Loucy (cell line): ENCODE results near the gene SLC35F5.

Experiments
- H2AFZ ChIP-seq: fragments of 200-600 bp; sonication (generic); 2 replicates; pipeline ENCODE4 v1.6.0; 2016; ENCODE audit warnings: antibody characterized with exemption, mild to moderate bottlenecking, low read length, moderate library complexity
- H3F3A ChIP-seq: fragments of 200-600 bp; 2 replicates; pipeline ENCODE4 v1.6.0; 2016; ENCODE audit warnings: antibody characterized with exemption, low read depth, mild to moderate bottlenecking
- H3K27me3 ChIP-seq: fragments of 200-600 bp; sonication (generic); 2 replicates; pipeline ENCODE4 v1.6.1; 2014; ENCODE audit warnings: low read length, mild to moderate bottlenecking; ENCODE audit not compliant: insufficient read depth, poor library complexity, severe bottlenecking
- H3K36me3 ChIP-seq: fragments of 200-600 bp; sonication (generic); 2 replicates; pipeline ENCODE4 v1.6.1; 2016; ENCODE audit warnings: low read length; ENCODE audit not compliant: insufficient read depth
- H3K4me1 ChIP-seq: fragments of 200-600 bp; sonication (generic); 2 replicates; pipeline ENCODE4 v1.5.1; 2014; ENCODE audit warnings: low read length, mild to moderate bottlenecking; ENCODE audit not compliant: insufficient read depth, poor library complexity, severe bottlenecking
- H3K4me2 ChIP-seq: fragments of 200-600 bp; sonication (generic); 2 replicates; pipeline ENCODE4 v1.6.0; 2014; ENCODE audit warnings: antibody characterized with exemption, low read length, low read depth, mild to moderate bottlenecking; ENCODE audit not compliant: poor library complexity, severe bottlenecking
- H3K4me3 ChIP-seq: fragments of 200-600 bp; sonication (generic); 2 replicates; pipeline ENCODE4 v1.5.1; 2014; ENCODE audit warnings: low read length, mild to moderate bottlenecking, mixed read lengths; ENCODE audit not compliant: poor library complexity, severe bottlenecking
- H3K79me2 ChIP-seq: fragments of 200-600 bp; sonication (generic); 2 replicates; pipeline ENCODE4 v1.6.1; 2014; ENCODE audit warnings: low read length; ENCODE audit not compliant: insufficient read depth
- H3K9ac ChIP-seq: fragments of 200-600 bp; sonication (generic); 2 replicates; pipeline ENCODE4 v1.6.0; 2014; ENCODE audit warnings: mild to moderate bottlenecking, low read depth, low read length, moderate library complexity; ENCODE audit not compliant: poor library complexity, severe bottlenecking
- H3K9me2 ChIP-seq: fragments of 200-600 bp; sonication (generic); replicated peaks from 2 replicates; pipeline ENCODE4 v1.6.1; 2016; ENCODE audit warnings: low read depth, low read length, mixed read lengths
- H3K9me3 ChIP-seq: fragments of 200-600 bp; sonication (generic); 2 replicates; pipeline ENCODE4 v1.6.1; 2014; ENCODE audit warnings: mild to moderate bottlenecking, antibody characterized with exemption, low read length, low read depth; ENCODE audit not compliant: insufficient read depth
- H4K20me1 ChIP-seq: fragments of 200-600 bp; sonication (generic); 2 replicates; pipeline ENCODE4 v1.6.0; 2014; ENCODE audit warnings: antibody characterized with exemption, low read length, mild to moderate bottlenecking; ENCODE audit not compliant: insufficient read depth, poor library complexity, severe bottlenecking
- EZH2phosphoT487 ChIP-seq: fragments of 200-600 bp; IDR thresholded peaks from 2 replicates; pipeline ENCODE4 v1.6.1; 2018; ENCODE audit warnings: antibody characterized with exemption, mild to moderate bottlenecking, moderate library complexity, borderline replicate concordance
- TF ChIP-seq, protein P1 (sequence below): fragments of 200-600 bp; sonication (generic); conservative IDR thresholded peaks from 2 replicates; pipeline ENCODE4 v1.5.1; 2014; ENCODE audit warnings: mild to moderate bottlenecking, antibody characterized with exemption, low read length

Gene SLC35F5

GRCh38 chr2:113734185-113734584 is 22.3 kb downstream of the SLC35F5 start:
- no peaks in the 10 kb centered on the region for H3K4me1 ChIP-seq
- no peak overlapping the region for H3K4me3 ChIP-seq
- no peak overlapping the region for H3K9ac ChIP-seq
- H2AFZ ChIP-seq = no peak overlapping the region
- TF ChIP-seq, protein P1, sequence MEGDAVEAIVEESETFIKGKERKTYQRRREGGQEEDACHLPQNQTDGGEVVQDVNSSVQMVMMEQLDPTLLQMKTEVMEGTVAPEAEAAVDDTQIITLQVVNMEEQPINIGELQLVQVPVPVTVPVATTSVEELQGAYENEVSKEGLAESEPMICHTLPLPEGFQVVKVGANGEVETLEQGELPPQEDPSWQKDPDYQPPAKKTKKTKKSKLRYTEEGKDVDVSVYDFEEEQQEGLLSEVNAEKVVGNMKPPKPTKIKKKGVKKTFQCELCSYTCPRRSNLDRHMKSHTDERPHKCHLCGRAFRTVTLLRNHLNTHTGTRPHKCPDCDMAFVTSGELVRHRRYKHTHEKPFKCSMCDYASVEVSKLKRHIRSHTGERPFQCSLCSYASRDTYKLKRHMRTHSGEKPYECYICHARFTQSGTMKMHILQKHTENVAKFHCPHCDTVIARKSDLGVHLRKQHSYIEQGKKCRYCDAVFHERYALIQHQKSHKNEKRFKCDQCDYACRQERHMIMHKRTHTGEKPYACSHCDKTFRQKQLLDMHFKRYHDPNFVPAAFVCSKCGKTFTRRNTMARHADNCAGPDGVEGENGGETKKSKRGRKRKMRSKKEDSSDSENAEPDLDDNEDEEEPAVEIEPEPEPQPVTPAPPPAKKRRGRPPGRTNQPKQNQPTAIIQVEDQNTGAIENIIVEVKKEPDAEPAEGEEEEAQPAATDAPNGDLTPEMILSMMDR = no peak
- TF ChIP-seq EZH2phosphoT487 = no peak
- no peak overlapping the region for H3K4me2 ChIP-seq
- no peaks in the 10 kb centered on the region for H3K9me2 ChIP-seq
- H3K36me3 ChIP-seq = peaks cover 17% of the 10 kb centered on the region; the same call in 1 of the 2 replicates
- H4K20me1 ChIP-seq = no peaks in the 10 kb centered on the region
- H3F3A ChIP-seq = no peaks in the 10 kb centered on the region
- no peaks in the 10 kb centered on the region for H3K9me3 ChIP-seq
- no peaks in the 10 kb centered on the region for H3K79me2 ChIP-seq
- H3K27me3 ChIP-seq = no peaks in the 10 kb centered on the region

- Histone ChIP-seq H3F3A (no peaks in the 10 kb centered on the region; the same call in 1 of the 2 replicates), H3K79me2 (no peaks in the 10 kb centered on the region), H3K4me1 (no peaks in the 10 kb centered on the region), H3K9me2 (no peaks in the 10 kb centered on the region), H3K36me3 (peaks cover 6% of the 10 kb centered on the region), H3K27me3 (no peaks in the 10 kb centered on the region), H3K4me3 (no peak overlapping the region), H4K20me1 (no peaks in the 10 kb centered on the region), H3K9ac (no peak overlapping the region), H3K4me2 (no peak overlapping the region), H3K9me3 (no peaks in the 10 kb centered on the region), H2AFZ (no peak overlapping the region)
- no peak for TF ChIP-seq EZH2phosphoT487
- TF ChIP-seq, protein P1 = no peak
Measured at GRCh38 chr2:113724010-113724409, 32.4 kb downstream of the SLC35F5 start.

GRCh38 chr2:113723411-113723810 is 33.0 kb downstream of the SLC35F5 start:
- H3K79me2 ChIP-seq = no peaks in the 10 kb centered on the region
- no peak overlapping the region for H2AFZ ChIP-seq
- no peaks in the 10 kb centered on the region for H3K4me1 ChIP-seq
- no peaks in the 10 kb centered on the region for H3K9me3 ChIP-seq
- no peaks in the 10 kb centered on the region; the same call in 1 of the 2 replicates for H3F3A ChIP-seq
- H4K20me1 ChIP-seq = no peaks in the 10 kb centered on the region
- H3K9me2 ChIP-seq = no peaks in the 10 kb centered on the region
- H3K27me3 ChIP-seq = no peaks in the 10 kb centered on the region
- H3K4me2 ChIP-seq = no peak overlapping the region
- H3K9ac ChIP-seq = no peak overlapping the region
- H3K4me3 ChIP-seq = no peak overlapping the region
- H3K36me3 ChIP-seq = peaks cover under 1% of the 10 kb centered on the region; the same call in 1 of the 2 replicates
- no peak for TF ChIP-seq EZH2phosphoT487
- TF ChIP-seq, protein P1 = no peak
